GM19035 (cell line): ENCODE results near the gene SIPA1L3.
A peak's percentile ranks its signal among the peaks of the same experiment; 100 is the strongest.

ENCODE experiments used
- ATAC-seq: cut with Tn5 transposase; IDR thresholded peaks from one replicate; pipeline ENCODE4 v1.9.1; 2021; ENCODE audit not compliant: unreplicated experiment

Gene SIPA1L3

DNA sequence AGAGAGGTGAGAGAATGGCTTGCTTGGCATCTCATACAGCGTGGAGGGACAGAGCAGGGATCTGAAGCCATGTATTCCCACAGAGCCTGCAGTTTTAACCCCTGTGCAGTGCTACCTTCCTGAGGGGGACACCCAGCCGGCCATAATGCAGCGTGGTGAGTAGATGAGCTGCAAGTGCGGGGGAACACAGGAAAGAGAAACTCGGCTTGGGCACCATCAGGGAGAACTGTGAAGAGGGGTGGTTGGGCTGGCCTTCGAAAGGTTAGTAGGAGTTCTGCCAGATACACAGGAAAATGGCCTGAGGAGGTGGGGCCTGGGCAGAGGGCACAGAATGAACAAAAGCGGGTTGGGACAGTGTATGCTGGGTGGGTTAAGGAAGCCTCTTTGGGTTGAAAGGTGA lies 88.3 kb downstream of the SIPA1L3 start:
- no peak for ATAC-seq

DNA sequence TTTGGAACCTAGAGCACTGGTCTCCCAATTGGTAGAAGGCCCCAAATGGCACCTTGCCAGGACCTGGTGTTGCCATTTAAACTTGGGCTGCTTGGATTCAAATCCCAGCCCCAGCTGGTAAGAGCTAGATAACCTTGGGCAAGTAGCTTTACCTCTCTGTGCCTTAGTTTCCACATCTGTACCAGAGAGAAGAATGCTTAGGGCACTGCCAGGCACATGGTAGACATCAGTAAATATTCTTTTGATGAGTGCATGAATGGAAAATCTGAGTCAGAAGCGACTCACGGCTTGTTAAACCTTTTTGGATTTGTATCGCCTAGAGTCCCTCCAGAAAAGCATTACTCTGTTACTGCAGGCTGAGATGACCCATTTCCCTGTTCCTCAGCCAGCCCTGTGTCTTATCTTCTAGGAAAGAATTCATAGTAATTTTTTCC lies 90.9 kb downstream of the SIPA1L3 start:
- ATAC-seq, result no peak

DNA sequence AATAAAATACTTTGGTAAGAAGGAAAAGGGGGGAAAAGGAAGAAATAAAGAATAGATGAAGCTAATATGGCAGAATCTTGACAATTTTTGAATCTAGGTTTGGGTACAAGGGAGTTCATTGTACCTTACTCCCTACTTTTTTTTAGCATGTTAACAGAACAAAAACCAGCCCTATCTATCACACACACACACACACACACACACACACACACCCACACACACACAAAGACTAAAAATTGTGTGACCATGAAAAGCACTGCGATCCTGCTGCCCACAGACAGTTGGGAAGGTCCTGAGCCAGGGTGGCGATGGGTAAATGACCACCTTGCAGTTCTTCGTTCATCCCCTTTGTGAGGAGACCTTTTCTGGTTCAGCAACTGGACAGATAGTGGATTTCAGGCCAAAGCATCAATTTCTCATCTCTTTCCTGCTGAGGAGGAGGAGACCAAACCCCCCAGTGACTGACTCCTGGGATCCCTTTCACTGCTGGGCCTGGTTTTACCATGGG lies 91.8 kb downstream of the SIPA1L3 start:
- ATAC-seq, result no peak

DNA sequence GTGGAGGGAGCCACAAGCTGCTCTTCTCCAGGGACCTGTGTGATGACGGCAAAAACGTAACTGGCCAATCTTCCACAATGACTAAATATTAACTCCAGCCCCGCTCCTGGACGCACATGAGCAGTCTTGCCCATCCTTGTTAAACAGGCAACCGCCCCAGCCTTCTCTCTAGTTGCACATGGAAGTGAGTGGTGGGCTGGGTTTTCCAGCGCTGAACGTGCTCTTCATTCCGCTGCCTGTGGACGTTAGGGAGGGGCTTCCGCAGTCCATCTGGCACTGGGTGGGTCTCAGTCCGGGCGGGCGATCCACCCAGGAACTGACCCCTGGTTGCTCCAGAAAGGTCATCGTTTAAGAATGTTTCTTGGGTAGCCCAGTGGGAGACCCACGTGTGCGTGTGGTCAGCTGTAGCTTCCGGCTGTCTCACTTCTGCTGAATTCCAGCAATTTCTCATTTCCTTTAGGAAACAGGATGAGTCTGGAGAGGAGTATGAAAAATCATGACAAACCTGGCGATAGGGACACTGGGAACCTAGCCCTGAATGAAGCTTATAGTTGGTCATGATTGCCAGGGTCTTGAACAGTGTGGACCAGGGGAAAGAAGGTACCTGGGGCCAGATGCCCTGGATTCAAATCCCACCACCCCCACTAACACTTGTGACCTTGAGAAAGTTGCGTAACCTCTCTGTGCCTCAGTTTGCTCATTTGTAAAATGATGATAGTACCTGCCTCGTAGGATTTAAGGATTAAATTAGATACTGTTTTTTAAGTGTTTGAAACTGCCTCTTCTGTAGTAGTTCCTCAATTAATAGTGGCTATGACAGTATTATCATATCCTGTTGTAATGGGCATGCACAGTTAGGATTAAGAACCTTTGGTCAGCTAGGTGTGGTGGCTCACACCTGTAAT lies 92.6 kb downstream of the SIPA1L3 start:
- no peak for ATAC-seq

DNA sequence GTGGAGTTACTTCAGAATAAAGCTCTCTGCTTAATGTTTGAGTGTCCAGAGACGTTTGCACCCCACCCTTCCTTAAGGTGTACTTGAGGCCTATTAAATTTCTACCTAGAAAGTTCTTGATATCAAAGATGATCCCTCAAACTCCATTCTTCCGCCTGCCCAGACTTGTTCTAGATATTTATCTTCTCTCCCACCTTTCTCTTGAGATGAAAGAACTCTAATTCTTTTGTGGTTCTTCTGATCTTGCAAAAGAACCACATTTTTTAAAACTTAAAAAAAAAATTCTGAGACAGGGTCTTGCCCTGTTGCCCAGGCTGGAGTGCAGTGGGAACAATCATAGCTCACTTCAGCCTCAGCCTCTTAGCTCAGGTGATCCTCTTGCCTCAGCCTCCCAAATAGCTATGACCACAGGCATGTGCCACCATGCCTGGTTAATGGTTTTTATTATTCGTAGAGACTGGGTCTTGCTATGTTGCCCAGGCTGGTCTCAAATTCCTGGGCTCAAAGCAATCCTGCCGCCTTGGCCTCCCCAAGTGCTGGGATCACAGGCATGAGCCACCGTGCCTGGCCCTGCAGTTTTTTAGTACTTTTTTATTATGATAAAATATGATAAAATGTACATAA lies 94.3 kb downstream of the SIPA1L3 start:
- no peak for ATAC-seq

GRCh38 chr19:38003438-38004185 lies 96.6 kb downstream of the SIPA1L3 start:
- no peak for ATAC-seq

- no peak for ATAC-seq
Measured at GRCh38 chr19:38004186-38004520, 97.1 kb downstream of the SIPA1L3 start.

- peak; percentile 73 for ATAC-seq
Measured at GRCh38 chr19:38004521-38005223, 97.7 kb downstream of the SIPA1L3 start.

DNA sequence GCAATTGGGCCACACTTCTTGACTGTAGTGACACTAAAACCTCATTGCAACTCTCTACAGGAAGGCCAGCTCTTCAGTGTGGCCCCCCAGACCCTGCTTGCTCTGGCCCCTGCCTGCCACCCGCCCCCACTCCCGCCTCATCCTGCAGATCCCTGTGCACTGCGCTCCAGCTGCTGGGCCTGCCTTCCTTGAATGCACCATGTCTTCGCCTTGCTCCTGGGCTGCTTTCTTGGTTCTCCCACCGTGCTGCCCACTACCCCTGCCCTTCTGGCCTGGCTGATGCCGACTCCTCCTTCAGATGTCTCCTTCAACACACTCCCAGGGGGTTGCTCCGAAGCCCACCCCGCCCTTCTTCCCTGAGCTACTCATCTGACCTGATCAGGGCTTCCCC lies 98.2 kb downstream of the SIPA1L3 start:
- ATAC-seq, result no peak

- ATAC-seq, result no peak
Measured at GRCh38 chr19:38006361-38007045, 99.5 kb downstream of the SIPA1L3 start.

- ATAC-seq, result no peak
Measured at GRCh38 chr19:38009650-38010242, 102.7 kb downstream of the SIPA1L3 start.

GRCh38 chr19:38011426-38011825 lies 104.4 kb downstream of the SIPA1L3 start:
- ATAC-seq, result no peak

DNA sequence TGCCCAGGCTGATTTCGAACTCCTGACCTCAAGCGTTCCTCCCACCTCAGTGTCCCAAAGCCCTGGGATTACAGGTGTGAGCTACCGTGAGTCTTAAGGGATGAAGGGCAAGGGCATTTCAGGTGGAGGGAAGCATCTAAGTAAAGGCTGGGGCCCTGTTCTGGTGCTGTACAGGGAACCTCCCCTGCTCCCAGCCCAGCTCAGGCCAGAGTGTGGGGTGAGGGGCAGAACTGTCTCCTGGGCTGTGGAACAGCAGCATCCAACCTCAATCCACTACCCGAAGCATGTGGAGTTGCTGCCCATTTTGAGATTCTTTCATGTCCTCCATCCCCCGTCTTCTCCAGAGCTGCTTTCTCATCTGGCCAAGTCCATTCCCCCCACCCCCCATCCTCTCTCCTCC lies 105.3 kb downstream of the SIPA1L3 start:
- no peak for ATAC-seq

DNA sequence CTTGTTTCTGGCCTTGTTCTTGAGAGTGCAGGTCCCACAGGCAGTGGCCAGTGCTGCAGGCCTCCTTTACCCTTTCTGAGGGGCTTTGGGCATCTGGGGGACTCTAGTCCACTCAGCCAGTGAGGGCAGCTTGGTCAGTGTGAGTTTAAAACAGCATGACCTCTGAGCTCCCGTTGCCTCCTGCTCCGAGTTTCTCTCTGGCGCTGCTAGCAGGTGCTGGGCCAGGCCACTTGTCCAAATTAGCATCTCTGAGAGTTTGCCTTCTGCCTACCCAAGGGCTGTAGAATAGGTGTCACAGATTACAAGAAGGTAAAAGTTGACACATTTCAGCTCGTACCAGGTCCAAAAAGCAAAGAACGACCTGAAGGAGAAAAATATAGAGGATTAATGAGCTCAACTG lies 105.9 kb downstream of the SIPA1L3 start:
- no peak for ATAC-seq

GRCh38 chr19:38013913-38014580 lies 107.0 kb downstream of the SIPA1L3 start:
- no peak for ATAC-seq

DNA sequence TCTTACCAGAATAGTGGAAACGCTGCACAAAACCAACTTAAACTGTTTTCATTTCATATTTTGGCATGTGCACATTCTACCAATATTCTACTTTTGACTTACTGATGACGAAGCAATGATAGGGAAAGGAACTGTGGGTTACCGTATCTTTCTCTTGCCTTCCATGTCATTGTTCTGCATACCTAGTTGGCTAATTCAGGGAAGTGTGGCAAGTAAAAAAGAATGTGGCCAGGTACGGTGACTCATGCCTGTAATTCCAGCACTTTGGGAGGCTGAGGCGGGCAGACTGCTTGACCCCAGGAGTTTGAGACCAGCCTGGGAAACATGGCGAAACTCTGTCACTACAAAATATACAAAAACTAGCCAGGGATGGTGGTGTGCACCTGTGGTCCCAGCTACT lies 108.2 kb downstream of the SIPA1L3 start:
- ATAC-seq, result no peak

DNA sequence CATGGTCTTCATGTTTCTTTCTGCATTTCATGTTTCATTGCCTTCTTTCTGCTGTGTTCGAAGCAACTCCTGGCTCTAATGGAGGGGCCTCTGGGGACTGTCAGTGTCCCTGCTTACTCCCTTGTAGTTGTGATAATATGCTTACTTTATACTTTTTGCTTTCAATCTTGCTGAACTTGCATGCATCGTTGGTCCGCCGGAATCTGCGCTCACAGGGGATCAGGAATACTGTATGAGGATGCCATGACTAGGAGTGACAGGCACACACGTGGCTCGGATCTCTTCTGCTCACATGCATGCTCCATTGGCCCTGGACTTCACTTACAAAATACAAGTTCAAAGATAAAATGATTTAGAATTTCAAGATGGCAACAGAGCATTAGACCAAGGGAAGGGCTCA lies 108.8 kb downstream of the SIPA1L3 start:
- no peak for ATAC-seq

DNA sequence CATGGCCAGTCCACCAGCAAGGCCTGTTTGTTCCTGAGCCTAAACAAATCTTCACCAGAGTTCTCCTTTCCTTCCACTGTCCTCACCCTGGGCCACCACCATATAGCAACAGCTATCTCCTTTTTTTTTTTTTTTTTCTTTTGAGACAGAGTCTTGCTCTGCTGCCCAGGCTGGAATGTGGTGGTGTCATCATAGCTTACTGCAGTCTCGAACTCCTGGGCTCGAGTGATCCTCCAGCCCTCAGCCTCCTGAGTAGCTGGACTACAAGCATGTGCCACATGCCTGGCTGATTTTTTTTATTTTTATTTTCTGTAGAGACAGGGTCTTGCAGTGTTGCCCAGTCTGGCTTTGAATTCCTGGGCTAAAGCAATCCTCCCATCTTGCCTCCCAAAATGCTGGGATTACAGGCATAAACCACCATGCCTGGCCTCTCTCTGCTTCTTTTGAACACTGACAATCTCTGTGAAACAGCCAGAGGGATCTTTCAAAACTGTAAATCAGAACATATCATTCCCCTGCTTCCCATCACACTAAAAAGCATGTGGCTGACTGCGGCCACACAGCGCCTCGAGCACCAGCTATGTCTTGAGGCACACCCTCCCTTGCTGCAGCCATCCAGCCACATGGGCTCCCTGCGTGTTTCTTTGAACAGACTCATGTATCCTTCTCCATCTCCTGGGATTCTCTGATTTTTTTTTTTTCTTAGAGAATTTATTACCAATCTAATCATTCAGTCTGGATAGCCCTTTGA lies 110.6 kb downstream of the SIPA1L3 start:
- ATAC-seq, result no peak
